H1 (cell line): ENCODE results near the gene PLXDC2. TPM values are rescaled to one million over a fixed set of nuclear protein-coding genes. Genes with fewer than 3 reads are reported as not detected.

ENCODE experiments used
- GABPA ChIP-seq: IDR thresholded peaks from 2 replicates; pipeline ENCODE4 v1.6.1; 2011; ENCODE audit warnings: mild to moderate bottlenecking, low read length, moderate library complexity, borderline replicate concordance; ENCODE audit not compliant: insufficient read depth
- KDM5A ChIP-seq: fragments of 200-600 bp; IDR thresholded peaks from 2 replicates; pipeline ENCODE4 v1.7.1; 2012; ENCODE audit warnings: mild to moderate bottlenecking, low read length, inconsistent platforms, mixed read lengths
- SAP30 ChIP-seq: fragments of 300-600 bp; sonication (generic); IDR thresholded peaks from 2 replicates; pipeline ENCODE4 v1.7.1; 2012; ENCODE audit warnings: low read length, moderate library complexity, mild to moderate bottlenecking, inconsistent platforms; ENCODE audit not compliant: insufficient read depth, insufficient replicate concordance
- SP1 ChIP-seq: IDR thresholded peaks from 2 replicates; pipeline ENCODE4 v1.6.1; 2011; ENCODE audit warnings: low read depth, low read length
- SRF ChIP-seq: IDR thresholded peaks from 2 replicates; pipeline ENCODE4 v1.6.1; 2011; ENCODE audit warnings: mild to moderate bottlenecking, low read depth, low read length, moderate library complexity
- TEAD4 ChIP-seq: IDR thresholded peaks from 2 replicates; pipeline ENCODE4 v1.6.1; 2012; ENCODE audit warnings: low read depth, low read length, inconsistent platforms, mixed read lengths
- polyA plus RNA-seq, 7 experiments: library from polyadenylated mRNA; depleted of rRNA in 3 of 7; stranded (reverse) in 5 of 7; unstranded in 2 of 7; fragments of >200 nt in 5 of 7; fragments of 200-250 nt in 2 of 7; gene quantifications; 1 replicate in 5 of 7; 2 replicates in 1 of 7; 4 replicates in 1 of 7; pipeline versions ENCODE4 v1.2.1 to v1.2.3, GENCODE V29; 2011 to 2013; ENCODE audit warnings: missing spikeins in 2 of 7, mixed read lengths in 2 of 7
- total RNA-seq: library from RNA; stranded (reverse); fragmentation: NEBNext Ultra II Directional; extraction: Animal tissue kit (Norgen Biotek cat#: 25700); gene quantifications from 2 replicates; pipeline ENCODE4 v1.2.1, GENCODE V29; 2021
- TF ChIP-seq, protein P1 (sequence below): IDR thresholded peaks from 2 replicates; pipeline ENCODE4 v1.6.1; 2012; ENCODE audit warnings: inconsistent platforms

PLXDC2 gene
- total and polyA plus RNA-seq, 2 of the 8 experiments (the other 6 are each of a cell fraction or from before 2014, with no cell fraction given), result 23.0 to 40.5 TPM

DNA sequence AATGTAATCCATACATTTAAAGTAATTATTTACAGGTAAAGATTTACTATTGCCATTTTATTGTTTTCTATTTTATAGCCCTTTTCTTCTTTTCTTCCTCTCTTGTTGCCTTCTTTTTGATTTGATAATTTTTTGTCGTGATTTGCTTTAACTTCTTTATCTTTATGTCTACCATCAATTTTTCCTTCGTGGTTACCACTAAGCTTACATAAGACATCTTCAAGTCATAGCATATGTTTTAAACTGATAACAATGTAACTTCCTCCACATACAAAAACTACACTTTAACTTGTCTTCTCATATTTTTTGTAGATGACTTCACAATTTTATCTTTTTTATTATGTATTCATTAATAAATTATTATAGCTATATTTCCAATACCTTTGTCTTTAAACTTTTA, 316.6 kb downstream of the PLXDC2 start (continued):
- TF ChIP-seq SAP30 (no peak), SRF (no peak), KDM5A (no peak), TEAD4 (no peak), SP1 (no peak), GABPA (no peak)
- TF ChIP-seq, protein P1, sequence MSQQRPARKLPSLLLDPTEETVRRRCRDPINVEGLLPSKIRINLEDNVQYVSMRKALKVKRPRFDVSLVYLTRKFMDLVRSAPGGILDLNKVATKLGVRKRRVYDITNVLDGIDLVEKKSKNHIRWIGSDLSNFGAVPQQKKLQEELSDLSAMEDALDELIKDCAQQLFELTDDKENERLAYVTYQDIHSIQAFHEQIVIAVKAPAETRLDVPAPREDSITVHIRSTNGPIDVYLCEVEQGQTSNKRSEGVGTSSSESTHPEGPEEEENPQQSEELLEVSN, result no peak
